GM18951 (cell line): ENCODE measurements around the gene CFAP46.

Experiments
- POLR2A ChIP-seq: IDR thresholded peaks from 4 replicates; pipeline ENCODE4 v1.6.1; 2011; ENCODE audit warnings: mild to moderate bottlenecking; ENCODE audit not compliant: insufficient read length, insufficient read depth; ENCODE audit errors: extremely low read depth
- in situ Hi-C: fragments of 300-500 bp; cut with MboI; formaldehyde crosslinking; loops from one replicate; pipeline ENCODE4 v1.12.0; 2022; ENCODE audit warnings: low sequenced_read_pairs, mixed read lengths, inconsistent platforms; ENCODE audit not compliant: unreplicated experiment

The CFAP46 gene

DNA sequence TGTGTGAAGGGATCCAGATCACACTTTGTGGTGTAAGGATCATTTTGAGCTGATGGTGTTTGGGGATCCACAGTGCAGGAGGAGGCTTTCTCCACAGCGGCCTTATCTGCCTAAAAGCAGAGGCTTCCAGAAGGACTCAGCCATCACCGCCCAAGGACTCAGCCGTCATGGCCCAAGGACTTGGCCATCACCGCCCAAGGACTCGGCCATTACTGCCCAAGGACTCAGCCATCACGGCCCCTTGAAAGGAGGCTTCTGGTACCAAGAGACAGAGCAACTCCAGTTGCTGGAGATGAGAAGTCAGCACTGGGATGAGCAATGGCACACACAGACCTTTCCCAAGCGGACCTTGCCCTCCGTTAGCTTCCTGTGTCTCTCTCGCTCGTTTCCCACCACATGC is 6.0 kb upstream of the CFAP46 start:
- TF ChIP-seq POLR2A = no peak
- in situ Hi-C loops = no loop called here

DNA sequence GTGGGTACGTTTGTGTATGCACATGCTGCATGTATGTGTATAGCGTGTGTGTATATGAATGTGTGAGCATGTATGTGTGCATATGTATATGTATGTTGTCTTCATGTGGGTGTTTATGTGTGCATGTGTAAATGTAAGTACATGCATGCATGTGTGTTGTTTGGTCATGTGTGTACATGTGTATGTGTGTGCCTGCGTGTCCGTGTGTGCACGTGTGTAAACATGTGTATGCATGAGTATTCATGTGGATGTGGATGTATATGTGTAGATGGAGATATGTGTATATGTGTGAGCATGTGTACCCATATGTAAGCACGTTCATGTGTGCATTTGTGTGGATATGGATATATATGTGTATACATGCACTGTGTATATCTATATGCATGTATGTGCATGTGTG is 5.5 kb upstream of the CFAP46 start:
- in situ Hi-C loops = no loop called here
- no peak for TF ChIP-seq POLR2A

DNA sequence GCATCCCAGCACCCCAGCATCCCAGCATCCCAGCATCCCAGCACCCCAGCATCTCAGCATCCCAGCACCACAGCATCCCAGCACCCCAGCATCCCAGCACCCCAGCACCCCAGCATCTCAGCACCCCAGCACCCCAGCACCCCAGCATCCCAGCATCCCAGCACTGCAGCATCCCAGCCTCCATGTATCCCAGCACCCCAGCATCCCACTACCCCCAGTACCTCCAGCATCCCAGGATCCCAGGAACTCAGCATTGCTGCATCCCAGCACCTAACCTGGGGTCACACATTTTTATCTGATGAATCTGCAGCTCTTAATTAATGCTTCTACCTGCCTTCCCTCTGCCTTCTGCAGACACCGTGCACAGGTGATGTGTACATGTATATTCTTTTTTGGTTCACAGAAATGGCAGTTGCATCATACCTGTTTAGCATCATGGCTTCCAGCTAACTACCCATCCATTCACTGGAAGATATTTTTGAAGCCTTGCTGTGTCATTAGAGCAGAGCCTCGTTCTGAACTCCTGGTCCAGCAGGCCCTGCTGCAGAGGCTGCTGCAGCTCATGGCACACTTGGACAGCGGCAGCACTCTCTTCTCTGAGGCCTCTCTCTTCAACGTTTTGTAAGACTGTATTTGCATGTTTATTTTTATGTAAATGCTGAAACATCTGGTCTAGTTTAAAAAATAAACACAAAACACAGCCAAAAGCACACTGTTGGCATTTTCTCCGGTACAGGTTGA is 4.6 kb upstream of the CFAP46 start:
- in situ Hi-C loops = no loop called here
- no peak for TF ChIP-seq POLR2A

DNA sequence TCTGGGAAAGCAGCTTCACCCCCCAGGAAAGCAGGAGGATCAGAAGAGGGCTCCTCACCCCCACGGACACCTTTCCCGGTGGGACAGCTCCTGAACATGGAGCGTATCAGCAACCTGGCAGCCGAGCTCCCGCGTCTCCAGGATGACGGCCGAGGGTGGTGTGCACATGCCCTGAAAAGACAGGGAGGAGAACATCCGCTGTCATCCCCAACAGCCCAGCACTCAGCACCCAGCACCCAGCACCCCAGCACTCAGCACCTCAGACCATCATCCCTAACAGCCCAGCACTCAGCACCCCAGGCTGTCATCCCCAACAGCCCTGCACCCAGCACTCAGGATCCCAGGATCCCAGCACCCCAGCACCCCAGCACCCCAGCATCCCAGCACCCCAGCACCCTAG is 3.9 kb upstream of the CFAP46 start:
- in situ Hi-C loops = no loop called here
- no peak for TF ChIP-seq POLR2A

DNA sequence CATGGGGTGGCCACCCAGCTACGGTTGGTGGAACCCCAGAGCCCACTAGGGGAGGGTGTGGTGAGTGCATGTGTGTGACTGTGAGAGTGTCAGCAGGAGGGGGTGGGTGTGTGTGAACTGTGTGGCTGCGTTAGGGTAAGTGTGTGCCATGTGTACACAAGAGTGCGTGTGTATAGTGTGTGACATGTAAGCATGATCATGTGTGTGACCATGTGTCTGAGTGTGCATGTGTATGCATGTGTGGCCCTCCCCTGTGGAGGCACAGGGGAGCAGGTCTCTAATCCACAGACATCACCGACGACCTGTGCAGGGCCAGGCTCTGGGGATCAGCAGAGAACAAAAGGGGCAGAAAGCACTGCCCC is 3.5 kb upstream of the CFAP46 start:
- in situ Hi-C loops = no loop called here
- no peak for TF ChIP-seq POLR2A

DNA sequence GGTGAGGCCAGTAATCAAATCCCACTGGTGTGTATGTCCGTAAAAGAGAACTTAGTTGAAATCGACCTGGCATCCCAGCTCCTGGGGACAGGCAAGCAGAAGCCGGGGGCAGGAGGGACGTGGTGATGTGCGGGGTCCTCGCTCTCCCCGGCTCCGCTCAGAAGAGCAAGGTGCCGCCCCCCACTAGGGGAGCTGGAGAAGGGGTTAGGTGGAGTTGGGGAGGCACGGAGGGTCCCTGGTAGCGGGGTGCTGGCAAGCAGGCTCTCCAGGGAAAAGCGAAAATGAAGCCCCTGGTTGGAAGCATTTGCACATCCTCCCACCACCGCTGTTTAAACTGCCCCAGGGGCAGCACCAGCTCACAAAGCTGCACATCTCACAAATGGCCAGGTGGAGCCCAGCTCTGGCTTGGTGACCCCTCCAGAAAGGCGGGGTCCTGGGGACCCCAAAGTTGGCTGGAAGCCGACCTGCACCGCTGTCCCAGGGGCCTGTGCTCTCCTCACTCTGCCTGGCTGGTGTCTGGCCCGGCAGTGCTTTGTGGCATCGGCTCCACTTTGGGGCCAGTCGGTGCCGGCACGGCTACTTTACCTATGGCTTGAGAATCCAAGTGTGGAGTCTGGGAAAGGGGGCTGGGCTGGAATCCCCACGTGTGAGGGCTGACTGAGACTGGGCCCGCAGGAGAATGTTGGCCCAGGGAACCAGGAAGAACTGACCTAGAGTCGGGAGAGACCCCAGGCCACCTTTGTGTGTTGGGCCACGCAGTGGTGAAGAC is 2.9 kb upstream of the CFAP46 start:
- no peak for TF ChIP-seq POLR2A
- in situ Hi-C loops = no loop called here

DNA sequence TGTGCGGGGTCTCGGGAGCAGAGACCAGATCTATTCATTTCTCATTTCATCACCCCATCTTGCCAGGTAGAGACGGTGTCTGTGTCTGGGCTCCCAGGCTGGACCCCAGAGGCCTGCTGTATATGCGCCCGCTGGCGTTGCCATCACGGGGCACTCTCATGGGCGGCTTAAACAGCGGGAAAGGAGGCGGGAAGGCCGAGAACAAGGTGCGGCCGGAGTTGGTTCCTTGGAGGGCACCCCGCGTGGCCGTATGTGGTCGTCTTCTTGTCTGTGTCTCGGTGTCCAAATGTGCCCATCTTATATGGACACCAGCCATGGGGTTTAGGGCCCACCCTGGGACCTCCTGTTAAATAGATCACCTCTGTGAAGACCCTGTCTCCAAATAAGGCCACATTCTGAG is 2.1 kb upstream of the CFAP46 start:
- no peak for TF ChIP-seq POLR2A
- in situ Hi-C loops = no loop called here

DNA sequence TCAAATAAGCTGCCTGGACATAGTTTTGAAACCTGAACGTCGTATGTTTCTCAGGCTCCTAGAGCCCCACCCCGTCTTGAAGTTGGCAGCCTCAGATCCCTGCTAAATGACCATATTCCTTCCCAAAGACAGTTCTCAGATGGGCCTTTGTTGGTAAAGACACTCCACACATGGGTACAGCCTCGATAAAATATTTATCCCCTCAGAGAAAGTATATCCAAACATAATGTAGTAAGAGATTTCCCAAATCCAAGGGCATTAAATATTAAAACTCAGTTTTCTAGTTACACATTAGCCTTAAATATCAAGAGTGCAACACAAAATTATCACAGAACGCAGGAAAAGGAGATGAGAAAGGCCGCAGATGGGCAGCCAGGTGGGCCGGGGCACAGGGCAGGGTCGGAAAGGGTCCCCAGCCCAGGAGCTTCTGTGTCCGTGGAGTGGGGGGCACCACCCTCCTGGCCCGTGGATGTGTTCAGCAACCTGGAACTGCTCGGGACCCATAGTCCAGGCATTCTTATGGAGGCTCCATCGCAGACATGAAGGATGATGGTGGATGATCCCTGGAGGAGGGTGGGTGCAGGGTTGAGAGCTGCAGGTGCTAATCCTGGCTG is 1.5 kb upstream of the CFAP46 start:
- no peak for TF ChIP-seq POLR2A
- in situ Hi-C loops = no loop called here

DNA sequence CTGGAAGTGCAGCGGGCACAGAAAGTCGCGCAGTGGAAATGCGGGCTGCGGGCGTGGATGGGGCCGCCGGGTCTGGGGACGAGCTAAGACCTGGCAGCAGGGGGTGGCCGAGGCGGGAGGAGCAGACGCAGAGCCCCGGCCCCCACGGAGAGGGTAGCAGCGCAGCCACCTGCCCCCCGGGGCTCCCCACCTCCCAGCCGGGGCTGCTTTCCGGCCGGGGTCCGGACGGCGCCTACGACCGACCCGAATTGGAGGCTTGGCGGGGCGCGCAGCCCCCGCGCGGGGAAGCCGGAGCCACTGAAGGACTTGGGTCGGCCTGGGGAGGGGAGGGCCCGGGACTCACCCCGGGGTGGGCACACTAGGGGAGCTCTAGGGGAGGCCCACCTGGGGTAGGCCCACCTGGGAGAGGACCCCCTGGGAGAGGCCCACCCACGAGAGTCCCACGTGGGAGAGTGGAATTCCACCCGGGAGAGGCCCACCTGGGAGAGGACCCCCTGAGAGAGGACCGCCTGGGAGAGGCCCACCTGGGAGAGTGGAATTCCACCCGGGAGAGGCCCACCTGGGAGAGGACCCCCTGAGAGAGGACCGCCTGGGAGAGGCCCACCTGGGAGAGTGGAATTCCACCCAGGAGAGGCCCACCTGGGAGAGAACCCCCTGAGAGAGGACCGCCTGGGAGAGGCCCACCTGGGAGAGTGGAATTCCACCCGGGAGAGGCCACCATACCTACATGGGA is 854 bp upstream of the CFAP46 start:
- no peak for TF ChIP-seq POLR2A
- in situ Hi-C loops = no loop called here

DNA sequence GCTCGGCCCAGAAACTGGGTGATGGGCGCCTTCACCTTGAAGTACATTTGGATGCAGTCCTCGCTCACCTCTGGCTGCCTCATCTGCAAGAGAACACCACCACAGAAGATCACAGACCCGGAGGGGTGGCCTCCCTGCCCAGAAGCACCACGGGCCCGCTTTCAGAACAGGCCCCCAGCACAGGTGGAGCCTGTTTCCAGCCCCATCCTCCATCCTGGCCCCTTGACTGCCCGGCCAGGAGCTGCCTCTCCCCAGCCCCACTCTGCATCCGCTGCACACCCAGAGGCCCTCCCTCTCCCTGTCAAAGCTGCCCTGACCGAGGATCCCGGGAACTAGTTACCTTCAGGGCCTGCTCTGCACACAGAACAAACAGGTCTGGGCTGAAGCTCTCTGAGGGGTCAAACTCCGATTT is 724 bp downstream of the CFAP46 start:
- TF ChIP-seq POLR2A = no peak
- in situ Hi-C loops = no loop called here

DNA sequence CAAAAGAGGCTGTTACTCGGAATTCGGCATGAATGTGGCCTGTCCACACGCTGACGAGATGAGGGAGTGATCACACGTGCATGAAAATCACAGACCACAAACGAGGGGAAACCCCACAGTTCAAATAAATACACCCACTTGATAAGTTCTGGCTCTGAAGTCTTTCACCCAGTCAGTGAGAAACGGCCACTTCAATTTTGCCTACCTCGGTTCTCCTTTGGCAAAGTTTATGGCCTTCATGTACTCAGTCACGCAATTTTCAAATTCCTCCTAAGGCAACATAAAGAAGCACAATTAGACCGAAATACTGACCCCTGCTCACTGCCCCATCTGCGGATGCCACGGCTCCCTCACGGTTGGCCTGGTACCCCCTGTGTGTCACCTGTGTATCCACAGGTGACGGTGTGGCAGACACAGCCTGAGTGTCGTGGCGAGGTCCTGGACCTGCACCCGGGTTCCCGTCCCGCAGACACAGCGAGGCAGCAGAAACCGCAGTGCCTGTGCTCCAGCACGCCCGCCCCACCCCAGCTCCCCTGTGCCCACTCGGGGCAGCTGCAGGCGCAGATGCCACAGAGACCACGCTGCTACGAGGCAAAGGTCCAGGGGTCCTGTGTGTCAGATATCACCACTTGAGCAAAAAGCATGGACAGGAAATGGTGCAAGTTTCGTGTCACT is 1.4 kb downstream of the CFAP46 start:
- no peak for TF ChIP-seq POLR2A
- in situ Hi-C loops = no loop called here

DNA sequence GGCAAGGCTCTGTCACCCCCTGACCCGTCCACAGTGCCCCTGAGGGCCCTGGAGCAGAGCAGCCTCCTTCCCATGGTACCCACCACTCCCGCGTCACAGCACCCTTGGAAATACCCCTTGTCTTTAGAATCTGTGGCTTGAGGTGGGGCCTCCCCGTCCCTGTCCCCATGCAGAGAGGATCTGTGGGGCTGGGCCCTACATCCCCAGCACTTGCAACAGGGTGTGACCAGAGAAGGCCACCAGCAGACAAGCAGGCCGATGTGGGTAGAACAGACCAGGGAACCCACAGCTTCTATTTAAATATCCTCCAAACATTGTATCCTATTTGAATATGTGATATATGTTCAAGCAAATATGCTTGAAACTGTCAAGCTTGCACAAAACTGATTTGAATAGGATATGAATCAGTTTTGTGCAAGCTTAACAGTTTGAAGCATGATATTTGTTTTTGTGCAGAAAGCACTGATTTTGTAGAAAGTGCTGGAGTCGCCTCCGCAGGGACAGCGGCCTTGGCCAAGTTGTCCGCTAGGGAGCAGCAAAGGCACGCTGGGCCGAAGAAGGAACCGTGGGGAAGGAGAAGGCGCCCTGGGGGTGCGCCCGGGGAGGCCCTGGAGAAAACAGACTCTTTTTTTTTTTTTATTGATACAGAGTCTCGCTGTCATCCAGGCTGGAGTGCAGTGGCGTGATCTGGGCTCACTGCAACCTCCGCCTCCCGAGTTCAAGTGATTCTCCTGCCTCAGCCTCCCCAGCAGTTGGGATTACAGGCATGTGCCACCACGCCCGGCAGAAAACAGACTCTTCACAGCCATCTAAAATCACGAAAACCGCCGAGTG is 2.2 kb downstream of the CFAP46 start:
- in situ Hi-C loops = no loop called here

DNA sequence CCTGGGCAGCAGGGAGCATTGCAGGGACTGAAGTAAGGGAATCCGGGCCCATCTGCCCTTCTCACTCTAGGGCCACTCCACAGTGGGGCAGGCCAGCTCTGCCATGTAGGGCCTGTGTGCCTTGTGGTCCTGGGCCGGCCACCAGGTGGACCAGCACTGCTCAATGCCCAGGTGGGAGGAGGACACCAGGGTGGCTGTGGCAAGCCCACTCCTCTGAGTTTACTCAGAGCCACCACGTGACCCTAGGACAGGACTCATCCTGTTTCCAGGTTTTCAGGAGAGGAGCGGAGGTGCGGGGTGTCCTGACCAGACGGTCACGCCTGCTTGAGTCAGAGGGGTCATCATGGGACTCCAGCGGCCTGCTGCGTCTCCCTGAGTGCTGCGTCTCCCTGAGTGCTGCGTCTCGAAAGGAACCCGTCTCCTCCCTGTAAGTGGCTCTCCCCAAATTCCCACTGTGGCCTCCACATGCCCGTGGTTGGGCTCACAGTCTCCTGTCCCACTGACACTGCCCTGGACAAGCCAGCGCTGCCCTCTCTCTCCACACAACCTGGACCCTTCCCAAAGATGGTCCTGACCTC is 2.9 kb downstream of the CFAP46 start:
- TF ChIP-seq POLR2A = no peak
- in situ Hi-C loops = no loop called here

More for the DNA sequence above, 2.2 kb downstream of the CFAP46 start:
- TF ChIP-seq POLR2A = no peak
